Stomach (tissue), 4 donors: Measurements from ENCODE around the gene LMBRD2.

ENCODE experiments used
- EP300 ChIP-seq: sonication (generic); formaldehyde crosslinking; IDR thresholded peaks from one replicate; pipeline ENCODE4 v1.6.1; 2017; ENCODE audit warnings: antibody characterized with exemption
- POLR2A ChIP-seq, 4 donors: fragments of 450-650 bp; IDR thresholded peaks; one replicate each; pipeline ENCODE4 v1.6.1; 2016; ENCODE audit warnings: antibody characterized with exemption in 4 of 4, control low read depth in 2 of 4, mild to moderate bottlenecking in 1 of 4, moderate library complexity in 1 of 4
- TF ChIP-seq, protein P1 (sequence below), 7 experiments: fragments of 450-650 bp in 4 of 7; fragments of 200-600 bp in 3 of 7; sonication (generic) in 3 of 7; IDR thresholded peaks; one replicate each; pipeline ENCODE4 v1.5.1; 2016 to 2019; ENCODE audit warnings: antibody characterized with exemption in 7 of 7, control low read depth in 2 of 7, mild to moderate bottlenecking in 1 of 7

DNA sequence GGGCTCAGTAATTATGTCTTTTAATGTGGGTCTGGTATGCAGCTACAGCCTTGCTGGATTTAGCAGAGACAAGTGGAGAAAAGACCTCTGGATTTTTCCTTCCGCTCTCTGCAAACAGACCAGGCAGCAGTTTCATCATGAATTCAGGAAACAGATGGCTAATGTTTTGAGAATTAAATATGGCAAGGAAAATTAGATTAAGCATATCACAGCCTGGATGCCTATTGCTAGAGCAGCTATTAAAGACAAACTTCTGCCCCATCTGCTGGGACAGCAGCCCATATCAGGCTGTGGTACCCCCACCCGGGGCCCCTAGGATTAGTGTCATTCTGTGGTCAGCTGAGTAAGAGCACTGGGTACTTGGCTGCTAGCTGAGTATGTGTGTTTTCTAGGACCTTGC, 6.5 kb upstream of the LMBRD2 start:
- no peak for TF ChIP-seq EP300
- TF ChIP-seq, protein P1, sequence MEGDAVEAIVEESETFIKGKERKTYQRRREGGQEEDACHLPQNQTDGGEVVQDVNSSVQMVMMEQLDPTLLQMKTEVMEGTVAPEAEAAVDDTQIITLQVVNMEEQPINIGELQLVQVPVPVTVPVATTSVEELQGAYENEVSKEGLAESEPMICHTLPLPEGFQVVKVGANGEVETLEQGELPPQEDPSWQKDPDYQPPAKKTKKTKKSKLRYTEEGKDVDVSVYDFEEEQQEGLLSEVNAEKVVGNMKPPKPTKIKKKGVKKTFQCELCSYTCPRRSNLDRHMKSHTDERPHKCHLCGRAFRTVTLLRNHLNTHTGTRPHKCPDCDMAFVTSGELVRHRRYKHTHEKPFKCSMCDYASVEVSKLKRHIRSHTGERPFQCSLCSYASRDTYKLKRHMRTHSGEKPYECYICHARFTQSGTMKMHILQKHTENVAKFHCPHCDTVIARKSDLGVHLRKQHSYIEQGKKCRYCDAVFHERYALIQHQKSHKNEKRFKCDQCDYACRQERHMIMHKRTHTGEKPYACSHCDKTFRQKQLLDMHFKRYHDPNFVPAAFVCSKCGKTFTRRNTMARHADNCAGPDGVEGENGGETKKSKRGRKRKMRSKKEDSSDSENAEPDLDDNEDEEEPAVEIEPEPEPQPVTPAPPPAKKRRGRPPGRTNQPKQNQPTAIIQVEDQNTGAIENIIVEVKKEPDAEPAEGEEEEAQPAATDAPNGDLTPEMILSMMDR (IDR thresholded peaks at IDR 0.05) = no peak
- TF ChIP-seq POLR2A (IDR thresholded peaks at IDR 0.05) = no peak
